Peyer's patch (tissue), 4 donors: ENCODE measurements around the gene IQCK.

Source experiments
- CTCF ChIP-seq, 6 experiments: fragments of 450-650 bp in 4 of 6; fragments of 200-600 bp in 2 of 6; sonication (generic) in 1 of 6; IDR thresholded peaks; one replicate each; pipeline ENCODE4 v1.5.1; 2017 to 2019; ENCODE audit warnings: antibody characterized with exemption in 6 of 6, mild to moderate bottlenecking in 3 of 6, moderate library complexity in 1 of 6
- POLR2A ChIP-seq, 2 donors: fragments of 450-650 bp; IDR thresholded peaks; one replicate each; pipeline ENCODE4 v1.5.1; 2017; ENCODE audit warnings: antibody characterized with exemption in 2 of 2, mild to moderate bottlenecking in 2 of 2, moderate library complexity in 2 of 2

DNA sequence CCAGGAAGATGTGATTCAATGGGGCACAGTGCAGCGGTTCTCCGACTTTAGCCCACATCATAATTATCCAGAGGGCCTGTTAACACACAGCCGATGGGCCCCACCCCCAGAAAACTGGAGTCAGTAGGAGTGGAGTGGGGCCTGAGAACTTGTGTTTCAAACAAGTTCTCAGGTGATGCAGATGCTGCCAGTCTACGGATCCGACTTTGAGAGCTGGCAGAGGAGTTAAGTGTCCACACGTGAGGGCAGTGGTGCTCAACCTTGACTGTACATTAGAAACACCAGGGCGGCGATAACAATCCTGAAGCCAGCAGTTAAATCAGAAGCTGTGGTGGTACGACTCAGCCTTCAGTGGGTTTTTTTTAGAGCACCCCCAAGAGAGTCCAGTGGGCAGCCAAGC lies 91.6 kb downstream of the IQCK start:
- TF ChIP-seq POLR2A (IDR thresholded peaks at IDR 0.05) (no peak), CTCF (IDR thresholded peaks at IDR 0.05) (no peak)
